SK-N-SH (cell line): Measurements from ENCODE around the gene ANO9.
"Not testable (repeated sequence)": the region's sequence is repeated elsewhere in the genome, so short reads cannot be mapped to it uniquely, and the experiment has no call there.

Experiments used
- CTCF ChIP-seq: fragments of 200-600 bp; sonication (generic); IDR thresholded peaks from 2 replicates; pipeline ENCODE4 v1.6.1; 2017; ENCODE audit warnings: antibody characterized with exemption, mild to moderate bottlenecking, moderate library complexity
- FOXM1 ChIP-seq: IDR thresholded peaks from 2 replicates; pipeline ENCODE4 v1.4.0; 2012; ENCODE audit warnings: low read depth, mild to moderate bottlenecking
- GABPA ChIP-seq: IDR thresholded peaks from 2 replicates; pipeline ENCODE4 v1.4.0; 2012; ENCODE audit warnings: low read depth, mild to moderate bottlenecking
- MAX ChIP-seq: IDR thresholded peaks from 2 replicates; pipeline ENCODE4 v1.4.0; 2012; ENCODE audit warnings: low read depth
- MXI1 ChIP-seq: IDR thresholded peaks from 2 replicates; pipeline ENCODE4 v1.6.1; 2012; ENCODE audit warnings: mild to moderate bottlenecking, low read depth, low read length, improper control_type of control experiment
- NFIC ChIP-seq: IDR thresholded peaks from 2 replicates; pipeline ENCODE4 v1.4.0; 2012; ENCODE audit warnings: borderline replicate concordance
- RAD21 ChIP-seq: IDR thresholded peaks from 2 replicates; pipeline ENCODE4 v1.6.1; 2012; ENCODE audit warnings: mild to moderate bottlenecking, low read length
- REST ChIP-seq: IDR thresholded peaks from 2 replicates; pipeline ENCODE4 v1.6.1; 2012; ENCODE audit warnings: mild to moderate bottlenecking, low read depth, low read length, moderate library complexity
- RFX5 ChIP-seq: IDR thresholded peaks from 2 replicates; pipeline ENCODE4 v1.6.1; 2012; ENCODE audit warnings: mild to moderate bottlenecking, improper control_type of control experiment, low read length
- SIN3A ChIP-seq: IDR thresholded peaks from 2 replicates; pipeline ENCODE4 v1.6.1; 2012; ENCODE audit warnings: low read depth, mild to moderate bottlenecking, low read length, moderate library complexity, borderline replicate concordance
- YY1 ChIP-seq: IDR thresholded peaks from 2 replicates; pipeline ENCODE4 v1.4.0; 2012; ENCODE audit warnings: low read depth, mild to moderate bottlenecking

GRCh38 chr11:434999-435740, 6.6 kb downstream of the ANO9 start:
- not testable (repeated sequence) for TF ChIP-seq CTCF, MXI1, YY1, SIN3A, GABPA, RFX5, RAD21, FOXM1, NFIC, MAX, REST
